H9 (cell line): ENCODE measurements around the gene ZNF582. TPM values are rescaled to one million over a fixed set of nuclear protein-coding genes. Genes with fewer than 3 reads are reported as not detected.

Source experiments
- DNase-seq: peaks from one replicate; pipeline ENCODE4 v3.0.0-alpha.2; 2017
- H2AFZ ChIP-seq: one replicate; pipeline ENCODE4 v1.6.1; 2013; ENCODE audit warnings: mild to moderate bottlenecking, low read length, control low read depth, moderate library complexity
- H2AK5ac ChIP-seq: 2 replicates; pipeline ENCODE4 v1.6.1; 2013; ENCODE audit warnings: low read length, control low read depth, mixed read lengths; ENCODE audit not compliant: insufficient read length
- H2BK120ac ChIP-seq: one replicate; pipeline ENCODE4 v1.6.1; 2013; ENCODE audit warnings: low read depth, mild to moderate bottlenecking, low read length, control low read depth, inconsistent platforms; ENCODE audit not compliant: poor library complexity, severe bottlenecking
- H2BK12ac ChIP-seq: 2 replicates; pipeline ENCODE4 v1.6.1; 2013; ENCODE audit warnings: low read length, control low read depth, mixed read lengths, low read depth; ENCODE audit not compliant: insufficient read length
- H2BK15ac ChIP-seq: 2 replicates; pipeline ENCODE4 v1.6.1; 2013; ENCODE audit warnings: low read depth, low read length, control low read depth
- H2BK20ac ChIP-seq: one replicate; pipeline ENCODE4 v1.6.1; 2013; ENCODE audit warnings: low read depth, mild to moderate bottlenecking, low read length, control low read depth, inconsistent platforms; ENCODE audit not compliant: poor library complexity, severe bottlenecking
- H2BK5ac ChIP-seq: 2 replicates; pipeline ENCODE4 v1.6.1; 2013; ENCODE audit warnings: low read length, control low read depth, mixed read lengths; ENCODE audit not compliant: insufficient read length
- H3K14ac ChIP-seq: 2 replicates; pipeline ENCODE4 v1.6.1; 2013; ENCODE audit warnings: low read length, control low read depth; ENCODE audit not compliant: insufficient read depth
- H3K18ac ChIP-seq: 2 replicates; pipeline ENCODE4 v1.6.1; 2013; ENCODE audit warnings: low read depth, mild to moderate bottlenecking, mixed read lengths, low read length, control low read depth; ENCODE audit not compliant: insufficient read length
- H3K23ac ChIP-seq: 2 replicates; pipeline ENCODE4 v1.6.1; 2013; ENCODE audit warnings: low read length, control low read depth, mixed read lengths, low read depth; ENCODE audit not compliant: insufficient read length
- H3K23me2 ChIP-seq: 2 replicates; pipeline ENCODE4 v1.6.1; 2013; ENCODE audit warnings: low read depth, mild to moderate bottlenecking, mixed read lengths, low read length, control low read depth; ENCODE audit not compliant: insufficient read length, poor library complexity, severe bottlenecking
- H3K27ac ChIP-seq: 2 replicates; pipeline ENCODE4 v1.5.1; 2013; ENCODE audit warnings: low read length, control low read depth, mixed read lengths, low read depth; ENCODE audit not compliant: insufficient read length
- H3K27me3 ChIP-seq: 2 replicates; pipeline ENCODE4 v1.6.1; 2013; ENCODE audit warnings: low read length, control low read depth, inconsistent platforms; ENCODE audit not compliant: insufficient read depth
- H3K4ac ChIP-seq: 2 replicates; pipeline ENCODE4 v1.6.1; 2013; ENCODE audit warnings: low read depth, mild to moderate bottlenecking, control low read depth, inconsistent platforms, low read length, moderate library complexity
- H3K4me1 ChIP-seq: 2 replicates; pipeline ENCODE4 v1.6.1; 2013; ENCODE audit warnings: low read length, control low read depth, inconsistent platforms; ENCODE audit not compliant: insufficient read depth
- H3K4me2 ChIP-seq: 2 replicates; pipeline ENCODE4 v1.6.1; 2013; ENCODE audit warnings: low read length, control low read depth, mixed read lengths; ENCODE audit not compliant: insufficient read length, insufficient read depth
- H3K56ac ChIP-seq: 2 replicates; pipeline ENCODE4 v1.6.1; 2013; ENCODE audit warnings: low read depth, mild to moderate bottlenecking, mixed read lengths, low read length, control low read depth; ENCODE audit not compliant: insufficient read length
- H3K79me1 ChIP-seq: 2 replicates; pipeline ENCODE4 v1.6.1; 2013; ENCODE audit warnings: low read depth, mild to moderate bottlenecking, moderate library complexity, low read length, control low read depth, inconsistent platforms; ENCODE audit not compliant: insufficient read depth, poor library complexity, severe bottlenecking
- H3K79me2 ChIP-seq: 2 replicates; pipeline ENCODE4 v1.6.1; 2013; ENCODE audit warnings: low read length, control low read depth, inconsistent platforms; ENCODE audit not compliant: insufficient read depth
- H3K9ac ChIP-seq: 2 replicates; pipeline ENCODE4 v1.6.1; 2013; ENCODE audit warnings: low read length, control low read depth, mixed read lengths; ENCODE audit not compliant: insufficient read length; ENCODE audit errors: extremely low read depth
- H3K9me3 ChIP-seq: one replicate; pipeline ENCODE4 v1.6.1; 2013; ENCODE audit warnings: low read depth, low read length, inconsistent platforms; ENCODE audit not compliant: control insufficient read depth
- H3T11ph ChIP-seq: one replicate; pipeline ENCODE4 v1.6.1; 2013; ENCODE audit warnings: mild to moderate bottlenecking, low read length, control low read depth, inconsistent platforms
- H4K20me1 ChIP-seq: one replicate; pipeline ENCODE4 v1.6.1; 2013; ENCODE audit not compliant: control insufficient read depth, insufficient read length, insufficient read depth
- H4K5ac ChIP-seq: 2 replicates; pipeline ENCODE4 v1.6.1; 2013; ENCODE audit warnings: low read depth, mild to moderate bottlenecking, mixed read lengths, low read length, control low read depth; ENCODE audit not compliant: insufficient read length
- H4K8ac ChIP-seq: replicated peaks from 2 replicates; pipeline ENCODE4 v1.6.1; 2013; ENCODE audit warnings: low read length, control low read depth, mixed read lengths, low read depth; ENCODE audit not compliant: insufficient read length
- H4K91ac ChIP-seq: 2 replicates; pipeline ENCODE4 v1.6.1; 2013; ENCODE audit warnings: low read depth, mild to moderate bottlenecking, moderate library complexity, mixed read lengths, low read length, control low read depth; ENCODE audit not compliant: insufficient read length
- H3K27ac Mint-ChIP-seq, 3 experiments: 2 replicates in 2 of 3; 3 replicates in 1 of 3; pipeline ENCODE4 v1.8.0; 2020 to 2021; ENCODE audit warnings: mixed read lengths in 3 of 3, mild to moderate bottlenecking in 1 of 3, moderate library complexity in 1 of 3
- H3K27me3 Mint-ChIP-seq: 2 replicates; pipeline ENCODE4 v1.8.0; 2021; ENCODE audit warnings: low read depth, mild to moderate bottlenecking, moderate library complexity, mixed read lengths
- H3K36me3 Mint-ChIP-seq, 3 experiments: 2 replicates in 2 of 3; 3 replicates in 1 of 3; pipeline ENCODE4 v1.8.0; 2020 to 2021; ENCODE audit warnings: low read depth in 3 of 3, mixed read lengths in 3 of 3; ENCODE audit not compliant: insufficient read depth in 1 of 3
- H3K4me1 Mint-ChIP-seq, 2 experiments: 2 replicates each; pipeline ENCODE4 v1.8.0; 2020; ENCODE audit warnings: mixed read lengths in 2 of 2
- H3K4me3 Mint-ChIP-seq, 2 experiments: 2 replicates in 1 of 2; 3 replicates in 1 of 2; pipeline ENCODE4 v1.8.0; 2020 to 2021; ENCODE audit warnings: mild to moderate bottlenecking in 2 of 2, mixed read lengths in 2 of 2, moderate library complexity in 1 of 2
- H3K9me3 Mint-ChIP-seq, 2 experiments: 2 replicates in 1 of 2; 3 replicates in 1 of 2; pipeline ENCODE4 v1.8.0; 2020; ENCODE audit warnings: mild to moderate bottlenecking in 2 of 2, mixed read lengths in 2 of 2, moderate library complexity in 1 of 2
- WGBS: extraction: QIAGEN DNeasy Blood & Tissue Kit; methylation state at CpG from one replicate; pipeline ENCODE4 v1.1.7; 2013; ENCODE audit warnings: missing lambda C conversion rate, low lambda C conversion rate, mixed read lengths; ENCODE audit not compliant: insufficient read length; ENCODE audit errors: extremely low coverage; 5-methylcytosine and 5-hydroxymethylcytosine counted together
- total RNA-seq: library from RNA; stranded (reverse); gene quantifications from 2 replicates; pipeline ENCODE4 v1.2.1, GENCODE V29; 2021
- TF ChIP-seq, protein P1 (sequence below): fragments of 200-600 bp; sonication (generic); conservative IDR thresholded peaks from 3 replicates; pipeline ENCODE4 v1.8.0; 2021; ENCODE audit warnings: antibody characterized with exemption, mild to moderate bottlenecking

The ZNF582 gene
- total RNA-seq, 1 experiment from 2014 or later: 4.4 TPM

DNA sequence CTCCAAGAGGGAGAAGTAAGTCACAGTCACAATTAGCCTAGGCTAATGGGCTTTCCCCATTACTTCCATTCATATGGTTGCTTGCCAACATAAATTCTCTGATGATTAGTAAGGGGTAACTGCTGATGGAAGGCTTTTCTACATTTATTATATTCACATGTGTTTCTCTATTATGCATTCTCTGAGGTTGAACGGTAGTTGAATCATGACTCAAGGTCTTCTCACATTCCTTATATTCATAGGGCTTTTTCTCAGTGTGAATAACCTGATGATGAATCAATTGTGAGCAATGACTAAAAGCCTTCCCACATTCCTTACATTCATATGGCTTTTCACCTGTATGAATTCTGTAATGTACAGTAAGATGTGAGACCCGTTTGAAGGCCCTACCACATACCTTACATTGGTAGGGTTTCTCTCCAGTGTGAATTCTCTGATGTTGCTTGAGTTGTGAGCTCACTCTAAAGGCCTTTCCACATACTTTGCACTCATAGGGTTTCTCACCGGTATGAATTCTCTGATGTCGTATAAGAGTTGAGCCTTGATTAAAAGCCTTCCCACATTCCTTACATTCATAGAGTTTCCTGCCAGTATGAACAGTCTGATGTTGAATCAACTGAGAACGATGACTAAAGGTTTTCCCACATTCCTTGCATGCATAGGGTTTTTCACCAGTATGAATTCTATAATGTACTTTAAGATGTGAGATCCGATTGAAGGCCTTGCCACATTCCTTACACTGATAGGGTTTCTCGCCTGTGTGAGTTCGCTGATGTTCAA lies 9.3 kb downstream of the ZNF582 start:
- H3K14ac ChIP-seq: no peak overlapping the region
- no peak overlapping the region for H4K91ac ChIP-seq
- H3K4me1 ChIP-seq: no peaks in the 10 kb centered on the region
- TF ChIP-seq, protein P1, sequence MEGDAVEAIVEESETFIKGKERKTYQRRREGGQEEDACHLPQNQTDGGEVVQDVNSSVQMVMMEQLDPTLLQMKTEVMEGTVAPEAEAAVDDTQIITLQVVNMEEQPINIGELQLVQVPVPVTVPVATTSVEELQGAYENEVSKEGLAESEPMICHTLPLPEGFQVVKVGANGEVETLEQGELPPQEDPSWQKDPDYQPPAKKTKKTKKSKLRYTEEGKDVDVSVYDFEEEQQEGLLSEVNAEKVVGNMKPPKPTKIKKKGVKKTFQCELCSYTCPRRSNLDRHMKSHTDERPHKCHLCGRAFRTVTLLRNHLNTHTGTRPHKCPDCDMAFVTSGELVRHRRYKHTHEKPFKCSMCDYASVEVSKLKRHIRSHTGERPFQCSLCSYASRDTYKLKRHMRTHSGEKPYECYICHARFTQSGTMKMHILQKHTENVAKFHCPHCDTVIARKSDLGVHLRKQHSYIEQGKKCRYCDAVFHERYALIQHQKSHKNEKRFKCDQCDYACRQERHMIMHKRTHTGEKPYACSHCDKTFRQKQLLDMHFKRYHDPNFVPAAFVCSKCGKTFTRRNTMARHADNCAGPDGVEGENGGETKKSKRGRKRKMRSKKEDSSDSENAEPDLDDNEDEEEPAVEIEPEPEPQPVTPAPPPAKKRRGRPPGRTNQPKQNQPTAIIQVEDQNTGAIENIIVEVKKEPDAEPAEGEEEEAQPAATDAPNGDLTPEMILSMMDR: no peak
- H2BK5ac ChIP-seq: no peak overlapping the region
- no peak overlapping the region for H2AFZ ChIP-seq
- H3K9me3 ChIP-seq: peaks cover 5% of the 10 kb centered on the region
- no peak for DNase-seq
- no peak overlapping the region for H3K4me2 ChIP-seq
- Mint-ChIP-seq H3K27me3 (no peaks in the 10 kb centered on the region), H3K9me3 (peaks cover 69 to 86% of the 10 kb centered on the region in 2 experiments), H3K27ac (no peak overlapping the region), H3K4me3 (no peak overlapping the region), H3K36me3 (peaks cover 22 to 68% (median 52%) of the 10 kb centered on the region in 3 experiments), H3K4me1 (no peaks in the 10 kb centered on the region)
- no peaks in the 10 kb centered on the region for H4K20me1 ChIP-seq
- H2BK12ac ChIP-seq: no peak overlapping the region
- no peaks in the 10 kb centered on the region for H3K27me3 ChIP-seq
- H3T11ph ChIP-seq: no peak overlapping the region
- H2AK5ac ChIP-seq: no peak overlapping the region
- no CpG with 5 or more reads among the region's 8 CpGs for WGBS
- H3K23me2 ChIP-seq: no peaks in the 10 kb centered on the region
- H2BK120ac ChIP-seq: no peak overlapping the region
- H3K27ac ChIP-seq: no peak overlapping the region
- no peak overlapping the region for H4K8ac ChIP-seq
- no peak overlapping the region for H3K23ac ChIP-seq
- no peak overlapping the region for H3K9ac ChIP-seq
- no peaks in the 10 kb centered on the region for H3K79me2 ChIP-seq
- no peak overlapping the region for H2BK15ac ChIP-seq
- no peak overlapping the region for H2BK20ac ChIP-seq
- no peak overlapping the region for H3K56ac ChIP-seq
- no peaks in the 10 kb centered on the region for H3K79me1 ChIP-seq
- no peak overlapping the region for H3K18ac ChIP-seq
- H3K4ac ChIP-seq: no peak overlapping the region
- no peak overlapping the region for H4K5ac ChIP-seq
